Smooth muscle cell (in vitro differentiated cells): Measurements from ENCODE around the gene MAGEB17. TPM values are rescaled to one million over a fixed set of nuclear protein-coding genes. Genes with fewer than 3 reads are reported as not detected.

ENCODE experiments used
- DNase-seq: peaks from one replicate; lab custom pipeline; 2025; ENCODE audit not compliant: unreplicated experiment; lab: John Stamatoyannopoulos, UW
- H2AFZ ChIP-seq: fragments of 200-600 bp; sonication (generic); 2 replicates; pipeline ENCODE4 v1.6.0; 2016; ENCODE audit warnings: antibody characterized with exemption, low read depth, mild to moderate bottlenecking
- H3F3A ChIP-seq: fragments of 200-600 bp; sonication (generic); 2 replicates; pipeline ENCODE4 v1.6.0; 2017; ENCODE audit warnings: antibody characterized with exemption, low read depth
- H3K27ac ChIP-seq: fragments of 200-600 bp; sonication (generic); 2 replicates; pipeline ENCODE4 v1.5.1; 2016; ENCODE audit warnings: low read depth, mild to moderate bottlenecking
- H3K27me3 ChIP-seq: fragments of 200-600 bp; sonication (generic); 2 replicates; pipeline ENCODE4 v1.6.1; 2016; ENCODE audit warnings: low read depth, mild to moderate bottlenecking
- H3K36me3 ChIP-seq: fragments of 200-600 bp; sonication (generic); 2 replicates; pipeline ENCODE4 v1.5.1; 2016; ENCODE audit warnings: low read depth
- H3K4me1 ChIP-seq: fragments of 200-600 bp; sonication (generic); 2 replicates; pipeline ENCODE4 v1.5.1; 2016; ENCODE audit warnings: low read depth
- H3K4me2 ChIP-seq: fragments of 200-600 bp; sonication (generic); 2 replicates; pipeline ENCODE4 v1.6.0; 2016; ENCODE audit warnings: mild to moderate bottlenecking
- H3K4me3 ChIP-seq: fragments of 200-600 bp; sonication (generic); 2 replicates; pipeline ENCODE4 v1.5.1; 2016; ENCODE audit warnings: mild to moderate bottlenecking
- H3K79me2 ChIP-seq: fragments of 200-600 bp; sonication (generic); 2 replicates; pipeline ENCODE4 v1.6.0; 2016; ENCODE audit warnings: low read depth, mild to moderate bottlenecking
- H3K9ac ChIP-seq: fragments of 200-600 bp; sonication (generic); 2 replicates; pipeline ENCODE4 v1.6.0; 2016; ENCODE audit warnings: low read depth
- H3K9me3 ChIP-seq: fragments of 200-600 bp; sonication (generic); replicated peaks from 2 replicates; pipeline ENCODE4 v1.5.1; 2016; ENCODE audit warnings: low read depth
- H4K20me1 ChIP-seq: fragments of 200-600 bp; sonication (generic); 2 replicates; pipeline ENCODE4 v1.6.0; 2016; ENCODE audit warnings: low read depth
- CTCF ChIP-seq: fragments of 200-600 bp; sonication (generic); IDR thresholded peaks from 2 replicates; pipeline ENCODE4 v1.5.1; 2017; ENCODE audit warnings: borderline replicate concordance, mild to moderate bottlenecking, antibody characterized with exemption; ENCODE audit not compliant: insufficient read depth, poor library complexity, severe bottlenecking
- WGBS: methylation state at CpG from one replicate; pipeline ENCODE4 v1.1.7; 2016; ENCODE audit warnings: low lambda C conversion rate; 5-methylcytosine and 5-hydroxymethylcytosine counted together
- polyA plus RNA-seq: library from polyadenylated mRNA; unstranded; fragments of >200 nt; fragmentation: Nextera tagmentation; extraction: Ambion mirVana; gene quantifications from 2 replicates; pipeline ENCODE4 v1.2.1, GENCODE V29; 2016
- total RNA-seq: library from RNA; depleted of rRNA; stranded (reverse); fragments of >200 nt; gene quantifications from 2 replicates; pipeline ENCODE4 v1.2.3, GENCODE V29; 2014

Gene MAGEB17
- total and polyA plus RNA-seq, 2 experiments from 2014 or later, result 0.32 TPM; not detected in 1

DNA sequence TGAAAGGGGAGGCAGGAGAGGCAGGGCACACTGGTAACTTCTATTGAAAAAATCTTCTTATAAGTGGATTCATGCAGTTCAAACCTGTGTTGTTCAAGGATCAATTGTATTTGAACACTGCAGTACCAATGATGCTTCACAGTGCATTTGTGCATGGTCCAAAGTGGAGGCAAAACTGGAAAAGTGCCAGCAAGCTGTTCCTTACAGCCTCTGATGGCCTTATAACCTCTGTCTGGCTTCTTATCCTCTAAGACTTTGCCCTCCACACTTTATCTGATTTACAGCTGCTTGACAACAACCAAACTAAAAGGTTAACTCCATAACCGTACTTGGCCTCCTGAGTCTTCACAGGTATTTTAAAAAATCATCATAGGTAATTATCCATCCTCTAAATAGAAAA, 40.4 kb downstream of the MAGEB17 start:
- DNase-seq, result no peak
- Histone ChIP-seq H2AFZ (no peak overlapping the region), H3F3A (no peaks in the 10 kb centered on the region), H3K9me3 (no peaks in the 10 kb centered on the region), H3K4me2 (no peak overlapping the region), H3K36me3 (no peaks in the 10 kb centered on the region), H3K79me2 (no peaks in the 10 kb centered on the region), H3K4me3 (no peak overlapping the region), H3K27me3 (no peaks in the 10 kb centered on the region), H3K9ac (no peak overlapping the region), H3K4me1 (no peaks in the 10 kb centered on the region), H4K20me1 (no peaks in the 10 kb centered on the region), H3K27ac (no peak overlapping the region)
- TF ChIP-seq CTCF, result no peak
- 79% methylated on average over 1 of the region's 1 CpG for WGBS

DNA sequence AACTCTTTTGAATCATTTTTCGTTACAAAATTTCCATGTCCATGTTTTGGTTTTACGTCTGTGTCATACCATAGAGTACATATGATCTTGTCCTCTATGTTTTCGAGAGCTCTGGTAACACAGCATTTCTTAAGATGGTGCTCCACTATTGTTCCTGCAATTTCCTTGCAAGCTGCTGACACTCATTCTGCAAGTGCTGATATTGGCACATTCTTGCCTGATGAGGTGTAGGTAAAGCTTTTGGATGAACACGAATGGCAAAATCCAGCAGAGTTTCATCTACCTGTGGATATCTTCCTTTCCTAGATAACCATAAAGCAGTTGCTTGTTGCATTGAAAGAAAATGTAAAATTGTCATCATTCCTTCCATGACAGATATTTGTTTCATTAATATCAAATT, 41.3 kb downstream of the MAGEB17 start:
- Histone ChIP-seq H3K4me3 (no peak overlapping the region), H3K4me2 (no peak overlapping the region), H3K36me3 (no peaks in the 10 kb centered on the region), H3K79me2 (no peaks in the 10 kb centered on the region), H2AFZ (no peak overlapping the region), H3K4me1 (no peaks in the 10 kb centered on the region), H3F3A (no peaks in the 10 kb centered on the region), H3K27me3 (no peaks in the 10 kb centered on the region), H4K20me1 (no peaks in the 10 kb centered on the region), H3K27ac (no peak overlapping the region), H3K9me3 (no peaks in the 10 kb centered on the region), H3K9ac (no peak overlapping the region)
- DNase-seq, result no peak
- 71% methylated on average over 4 of the region's 4 CpGs for WGBS
- TF ChIP-seq CTCF, result no peak

GRCh38 chrX:16210061-16210460, 42.8 kb downstream of the MAGEB17 start:
- H4K20me1 ChIP-seq, result no peaks in the 10 kb centered on the region
- peak overlapping the region; percentile 10 for H3K27ac ChIP-seq
- WGBS, result 37% methylated on average over 3 of the region's 3 CpGs
- no peak for DNase-seq
- H3F3A ChIP-seq, result no peaks in the 10 kb centered on the region
- H3K4me1 ChIP-seq, result peaks cover under 1% of the 10 kb centered on the region
- H3K27me3 ChIP-seq, result no peaks in the 10 kb centered on the region
- peak overlapping the region; percentile 55 for H2AFZ ChIP-seq
- H3K9ac ChIP-seq, result no peak overlapping the region
- no peak overlapping the region for H3K4me3 ChIP-seq
- no peaks in the 10 kb centered on the region for H3K9me3 ChIP-seq
- peak overlapping the region; percentile 1 for H3K4me2 ChIP-seq
- no peaks in the 10 kb centered on the region for H3K79me2 ChIP-seq
- TF ChIP-seq CTCF, result no peak
- H3K36me3 ChIP-seq, result no peaks in the 10 kb centered on the region

GRCh38 chrX:16212024-16212423, 44.7 kb downstream of the MAGEB17 start:
- no peaks in the 10 kb centered on the region for H4K20me1 ChIP-seq
- peaks cover 11% of the 10 kb centered on the region for H3K4me1 ChIP-seq
- TF ChIP-seq CTCF, result no peak
- WGBS, result 62% methylated on average over 2 of the region's 2 CpGs
- H3K36me3 ChIP-seq, result no peaks in the 10 kb centered on the region
- H3K4me3 ChIP-seq, result no peak overlapping the region
- H3K27ac ChIP-seq, result no peak overlapping the region
- no peak overlapping the region for H3K9ac ChIP-seq
- H3K9me3 ChIP-seq, result no peaks in the 10 kb centered on the region
- H3K27me3 ChIP-seq, result no peaks in the 10 kb centered on the region
- no peak for DNase-seq
- H3F3A ChIP-seq, result no peaks in the 10 kb centered on the region
- H3K4me2 ChIP-seq, result no peak overlapping the region
- no peaks in the 10 kb centered on the region for H3K79me2 ChIP-seq
- no peak overlapping the region for H2AFZ ChIP-seq
